Medulla oblongata (tissue), 1 donor: ENCODE measurements around the gene SPATS1.
A peak's percentile ranks its signal among the peaks of the same experiment; 100 is the strongest.

Source experiments
- DNase-seq: peaks from one replicate; pipeline ENCODE4 v3.0.0-alpha.2; 2015; ENCODE audit errors: extremely low spot score

Gene SPATS1

GRCh38 chr6:44342489-44342888 lies at the start of gene SPATS1:
Gene SPATS1 (plus strand): TSS chr6:44342650. CDS start chr6:44343096, 446 bp downstream.
- DNase-seq: no peak

- no peak for DNase-seq
These were observed 49.6 kb upstream of the SPATS1 start for GRCh38 chr6:44292661-44293365.

DNA sequence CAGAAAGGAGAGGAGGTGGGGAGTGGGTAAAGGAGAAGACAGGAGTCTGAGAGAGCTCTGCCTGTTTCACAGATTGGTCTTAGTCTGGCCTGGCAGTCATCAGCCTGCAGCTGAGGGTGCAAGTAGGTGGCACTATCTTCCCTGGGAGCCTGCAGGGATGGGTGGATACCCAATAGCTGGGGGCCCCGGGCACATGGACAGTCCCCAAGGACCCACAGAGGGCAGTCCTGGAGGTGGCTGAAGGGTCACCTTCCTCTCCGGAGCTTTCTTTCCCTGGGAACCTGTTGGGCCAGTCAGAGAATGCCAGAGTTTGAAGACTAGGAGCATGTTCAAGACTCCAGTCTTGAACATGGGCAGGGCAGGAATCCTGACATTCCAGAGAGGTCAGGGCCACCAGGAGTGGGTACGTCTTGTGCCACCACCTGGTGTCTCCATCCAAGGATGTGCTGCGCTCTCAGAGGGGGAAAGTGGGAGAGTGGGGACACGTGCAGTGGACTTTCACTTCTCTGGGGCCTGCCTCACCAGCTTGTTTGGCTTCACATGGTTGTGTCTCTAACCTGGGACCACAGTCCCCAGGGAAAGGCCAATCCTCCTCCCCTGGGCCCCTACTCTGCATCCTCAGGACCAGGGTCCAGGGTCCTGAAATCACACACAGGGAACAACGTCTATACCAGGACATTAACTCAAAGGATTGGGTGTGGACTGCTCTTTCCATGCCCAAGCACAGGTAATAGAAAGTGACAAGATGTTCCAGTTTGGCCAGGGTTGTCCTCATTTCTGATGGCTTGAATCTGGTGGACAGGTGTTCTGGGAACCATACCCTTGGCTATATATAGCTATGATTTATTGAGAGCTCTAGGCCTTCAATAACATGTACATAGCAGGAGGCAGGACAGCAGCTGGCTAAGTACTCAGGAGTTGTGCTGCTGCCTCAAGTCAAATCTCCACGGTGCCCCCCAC lies 47.3 kb upstream of the SPATS1 start:
- DNase-seq: no peak

DNA sequence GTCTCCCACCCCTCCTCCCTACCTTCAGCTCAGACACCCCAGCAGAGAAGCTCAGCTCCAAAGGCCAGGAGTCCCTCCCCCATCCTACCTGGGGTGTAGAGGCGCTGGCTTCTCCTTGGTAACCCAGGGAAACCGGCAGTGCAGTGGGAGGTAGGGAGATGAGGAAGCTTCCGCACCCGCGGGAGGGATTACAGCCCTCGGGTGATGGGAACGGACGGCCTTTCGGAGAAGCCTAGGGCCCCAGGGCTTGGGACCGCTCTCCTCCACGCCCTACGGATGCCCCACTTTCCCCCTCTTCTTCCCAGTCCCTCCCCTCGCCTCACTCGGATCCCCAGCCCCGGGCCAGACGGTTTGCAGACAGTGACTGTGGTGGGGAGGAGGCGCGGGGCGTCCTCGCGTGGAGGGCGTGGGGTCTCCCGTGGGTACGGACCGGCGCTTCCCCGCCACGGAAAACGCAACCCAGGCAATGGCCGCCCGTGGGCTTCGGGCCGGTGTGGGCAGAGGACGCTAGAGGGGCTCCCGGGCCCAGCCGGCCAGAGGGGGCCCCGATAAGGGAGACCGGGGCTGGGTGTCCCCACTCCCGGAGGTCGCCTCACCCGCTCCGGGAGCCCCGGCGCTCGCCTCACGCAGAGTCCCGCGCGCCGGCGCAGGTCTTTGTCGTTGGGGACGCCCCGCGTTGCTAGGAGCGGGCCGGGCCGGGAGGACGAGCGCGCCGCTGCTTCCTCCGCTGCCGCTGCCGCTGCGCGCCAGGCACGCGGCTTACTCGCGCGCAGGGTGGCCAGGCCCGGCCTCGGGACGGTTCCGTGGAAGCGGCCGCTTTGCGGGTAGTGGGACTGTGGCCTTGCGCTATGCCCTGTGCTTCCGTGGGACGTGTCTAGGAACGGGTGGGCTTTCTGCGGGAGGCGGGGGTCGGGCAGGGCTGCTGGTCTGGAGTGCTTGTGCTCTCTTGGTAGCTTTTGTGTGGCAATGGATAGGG lies 45.1 kb upstream of the SPATS1 start:
- peak; percentile 20 for DNase-seq

- DNase-seq: no peak
These were observed 44.2 kb upstream of the SPATS1 start for GRCh38 chr6:44298055-44298803.

DNA sequence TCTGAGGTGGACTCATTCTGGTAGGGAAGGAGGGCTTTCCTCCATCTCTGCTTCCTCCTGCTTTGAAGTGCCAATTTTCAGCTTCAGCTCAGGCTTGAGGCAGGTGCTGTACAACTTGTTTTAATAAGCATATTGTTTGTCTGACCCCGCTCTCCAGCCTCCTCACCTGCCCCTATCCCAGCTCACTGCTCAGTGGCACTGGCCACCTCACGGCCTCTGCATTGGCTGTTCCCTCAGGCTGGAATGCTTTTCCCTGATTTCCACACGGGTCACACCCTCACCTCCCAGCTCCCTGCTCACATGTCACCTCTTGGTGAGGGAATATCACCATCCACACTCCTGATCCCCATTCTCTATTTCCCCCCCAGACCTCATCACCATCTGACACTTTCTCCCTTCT lies 43.6 kb upstream of the SPATS1 start:
- no peak for DNase-seq

DNA sequence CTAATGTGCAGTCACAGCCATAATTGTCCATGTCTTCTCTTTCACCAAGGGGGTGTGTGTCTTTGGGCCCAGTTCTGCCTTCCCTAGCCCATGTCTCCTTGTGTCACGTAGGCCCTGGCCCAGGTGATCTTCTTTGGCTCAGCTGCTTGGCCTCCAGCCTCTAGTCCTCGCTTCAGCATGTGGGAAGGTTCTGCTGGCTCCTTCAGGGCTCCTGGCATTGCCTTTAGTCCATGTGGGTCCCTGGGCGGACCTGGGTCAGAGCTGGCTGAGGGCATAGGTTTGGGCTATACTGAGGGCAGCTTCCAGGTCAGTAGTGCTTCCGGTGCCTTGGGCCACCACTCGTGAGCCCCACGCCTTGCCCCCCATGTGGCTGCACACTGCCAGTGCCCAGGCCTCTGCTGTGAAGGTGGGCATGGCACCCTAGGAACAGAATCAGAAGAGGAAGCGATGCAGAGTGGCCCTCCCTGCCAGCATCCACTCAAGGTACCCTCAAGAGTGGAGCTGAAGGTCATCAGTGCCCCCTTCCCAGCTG lies 42.1 kb upstream of the SPATS1 start:
- DNase-seq: no peak

DNA sequence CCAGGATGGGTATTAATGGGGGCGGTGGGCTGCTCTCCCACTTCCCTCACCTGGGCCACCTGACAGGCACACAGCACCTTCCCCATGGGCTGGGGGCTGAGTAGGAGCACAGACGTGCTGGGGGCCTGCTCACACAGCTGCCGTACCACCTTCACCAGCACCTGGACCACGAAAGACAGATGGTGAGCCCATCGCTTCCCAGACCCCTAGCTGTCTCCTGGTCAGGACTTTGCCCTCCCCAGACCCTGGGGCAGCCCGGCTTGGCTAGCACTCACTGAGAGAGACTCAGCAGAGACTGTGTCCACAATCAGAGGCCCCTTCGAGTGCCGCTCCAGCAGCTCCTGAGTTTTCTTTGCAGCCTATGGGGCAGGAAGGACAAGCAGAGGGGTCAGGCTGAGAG lies 41.3 kb upstream of the SPATS1 start:
- DNase-seq: no peak

DNA sequence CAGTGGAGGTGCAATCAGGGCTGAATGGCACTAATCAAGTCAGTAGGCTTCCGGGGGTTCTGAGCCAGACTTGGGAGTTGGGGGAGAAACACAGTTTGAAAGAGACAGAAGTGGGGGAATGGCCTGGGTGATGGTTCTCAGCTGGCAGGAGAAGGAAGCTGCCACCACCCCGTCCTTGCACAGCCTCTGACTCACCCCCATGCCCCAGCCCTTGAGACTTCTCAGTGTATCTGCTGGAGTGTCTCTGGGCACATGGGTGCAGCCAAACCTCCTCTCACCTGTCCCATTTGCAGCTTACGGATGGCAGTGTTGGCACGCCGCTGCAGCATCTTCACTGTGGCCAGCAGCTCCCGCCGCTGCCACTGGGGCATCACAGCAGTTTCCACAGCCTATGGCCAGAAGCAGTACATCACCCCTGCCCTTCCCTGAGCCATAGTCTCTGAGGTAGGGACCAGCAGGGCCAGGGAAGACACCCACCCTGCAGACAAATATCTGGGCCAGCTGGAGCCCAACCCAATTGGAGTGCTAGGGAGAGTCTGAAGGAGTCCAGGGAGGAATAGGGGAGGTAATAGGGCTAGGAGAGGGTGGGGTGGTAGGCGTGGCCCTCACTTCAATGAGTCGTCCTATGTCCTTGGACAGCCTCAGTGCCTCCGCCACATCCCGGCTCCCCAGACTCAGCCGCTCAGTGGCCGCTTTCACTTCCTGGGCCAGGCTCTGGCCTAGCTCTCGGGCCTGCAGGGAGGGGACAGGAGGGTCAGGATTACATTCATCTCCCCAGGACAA lies 40.5 kb upstream of the SPATS1 start:
- DNase-seq: no peak

DNA sequence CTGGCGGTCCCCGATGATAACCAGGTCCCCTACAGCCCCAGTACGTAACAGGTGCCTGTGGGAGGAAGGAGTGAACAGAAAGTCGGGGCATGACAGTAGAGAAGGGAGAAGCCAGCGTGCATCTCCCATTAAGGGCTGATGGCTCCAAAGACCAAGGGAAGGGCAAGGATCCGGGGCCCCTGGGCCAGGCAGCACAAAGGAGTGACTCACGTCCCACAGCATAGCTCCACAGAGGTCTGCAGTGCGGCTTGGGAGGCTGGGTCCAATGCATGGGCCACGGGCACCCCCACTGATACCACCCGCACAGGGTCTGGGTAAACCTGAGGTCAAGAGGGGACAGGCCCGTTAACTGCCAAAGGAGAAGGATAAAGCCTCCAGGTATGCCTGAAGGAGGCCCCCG lies 39.6 kb upstream of the SPATS1 start:
- no peak for DNase-seq

GRCh38 chr6:44303842-44304241 lies 38.6 kb upstream of the SPATS1 start:
- no peak for DNase-seq

DNA sequence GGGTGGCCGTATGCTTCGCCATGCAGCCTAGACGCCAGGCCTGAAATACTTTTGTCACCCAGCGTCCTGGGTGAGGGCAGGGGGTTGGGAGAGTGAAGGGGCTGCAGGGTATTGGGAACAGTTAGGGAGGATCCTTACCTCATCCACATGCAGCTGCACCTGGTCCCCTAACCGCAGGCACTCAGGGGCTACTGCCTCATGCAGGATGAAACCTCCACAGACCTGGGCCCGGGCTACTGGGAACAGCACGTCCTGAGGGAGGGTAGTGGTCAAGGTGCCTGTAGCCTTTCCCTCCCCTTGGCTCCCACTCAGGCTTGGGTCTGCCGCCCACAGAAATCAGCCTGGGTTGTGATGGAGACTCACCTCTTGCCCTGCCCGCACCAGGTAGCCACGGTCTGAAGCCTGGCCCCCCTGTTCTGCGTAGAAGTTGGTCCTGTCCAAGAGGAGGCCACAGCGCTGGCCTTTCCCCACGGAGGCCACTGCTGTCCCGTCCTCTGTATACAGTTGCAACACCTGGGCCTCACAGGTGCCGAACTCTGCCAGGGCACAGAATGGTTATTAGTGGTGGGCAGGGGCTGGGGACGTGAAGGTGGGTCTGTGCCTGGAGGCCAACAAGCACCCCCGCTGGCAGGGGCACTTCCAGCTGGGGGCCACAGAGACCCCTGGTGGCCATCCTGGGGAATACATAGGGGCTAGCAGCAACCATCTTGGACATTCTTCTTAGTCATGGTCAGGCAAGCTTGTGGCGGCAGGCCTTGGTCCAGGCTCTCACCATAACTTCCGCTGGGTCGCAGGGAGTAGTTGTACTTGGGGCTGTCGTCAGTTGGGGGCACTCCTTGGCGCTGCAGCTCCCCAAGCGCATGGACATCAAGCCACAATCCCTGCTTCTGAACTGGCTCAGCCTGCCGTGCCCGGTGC lies 37.9 kb upstream of the SPATS1 start:
- DNase-seq: no peak

DNA sequence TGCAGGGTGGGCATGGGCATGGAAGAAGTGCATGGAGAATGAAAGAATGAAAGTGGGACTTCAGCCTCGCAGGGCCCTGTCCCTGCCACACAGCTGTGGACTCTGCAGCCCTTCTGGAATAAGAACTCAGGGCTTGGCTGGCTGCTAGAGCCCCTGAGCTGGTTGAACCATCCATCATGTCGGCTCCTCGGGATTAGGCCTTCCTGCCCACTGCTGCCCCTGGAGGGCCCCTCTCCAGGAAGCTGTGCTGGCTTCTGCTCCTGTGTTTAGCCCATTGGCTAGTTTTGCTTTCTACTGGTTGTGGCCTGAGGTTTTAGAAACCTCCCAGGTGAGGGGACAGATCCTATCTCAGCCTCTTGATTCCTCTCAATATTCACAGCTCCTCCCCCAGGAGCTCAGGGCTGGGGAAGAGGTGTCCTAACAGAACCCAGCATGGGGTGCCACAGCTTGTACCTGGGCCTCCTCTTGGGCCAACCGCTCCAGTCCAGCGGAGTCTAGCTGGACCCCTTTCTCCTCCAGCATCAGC lies 37.2 kb upstream of the SPATS1 start:
- no peak for DNase-seq

DNA sequence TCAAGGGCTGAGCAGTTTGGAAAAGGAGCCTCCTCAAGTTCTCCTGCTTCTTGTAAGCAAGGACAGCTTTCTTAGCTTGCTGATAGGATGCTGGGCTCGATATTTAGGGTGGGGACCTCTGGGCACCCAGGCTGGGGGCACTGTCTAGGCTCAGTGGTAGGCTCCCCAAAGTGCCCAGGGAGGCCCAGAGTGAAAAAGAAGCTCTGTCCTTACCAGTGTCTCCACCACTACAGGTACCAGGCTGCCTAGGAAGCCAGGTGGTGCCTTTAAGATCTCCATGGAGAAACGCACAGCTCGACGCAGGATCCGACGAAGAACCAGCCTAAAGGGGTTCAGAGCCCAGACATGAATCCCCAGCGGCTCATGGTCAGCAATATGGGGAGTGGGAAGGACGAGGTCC lies 35.7 kb upstream of the SPATS1 start:
- DNase-seq: no peak

GRCh38 chr6:44307217-44307616 lies 35.2 kb upstream of the SPATS1 start:
- DNase-seq: no peak

GRCh38 chr6:44309092-44309491 lies 33.4 kb upstream of the SPATS1 start:
- no peak for DNase-seq

GRCh38 chr6:44309631-44310030 lies 32.8 kb upstream of the SPATS1 start:
- no peak for DNase-seq

DNA sequence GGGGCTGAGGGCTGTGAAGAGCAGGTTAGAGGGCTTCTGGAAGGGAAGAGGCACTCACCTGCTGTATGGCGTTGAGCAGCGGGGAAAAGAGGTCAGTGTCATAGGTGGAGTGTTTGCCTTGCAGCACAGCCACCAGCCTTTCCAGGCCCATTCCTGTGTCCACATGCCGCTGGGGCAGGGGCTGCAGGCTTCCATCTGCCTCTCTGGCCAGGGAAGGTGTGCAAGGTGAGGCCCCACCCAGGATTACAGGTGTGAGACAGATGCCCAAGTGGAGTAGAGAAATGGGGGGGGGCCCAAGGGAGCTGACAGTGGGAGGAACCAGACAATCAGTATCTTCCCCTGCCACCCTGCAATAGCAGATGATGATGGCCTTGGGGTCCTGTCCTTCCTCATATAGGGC lies 32.2 kb upstream of the SPATS1 start:
- DNase-seq: no peak

DNA sequence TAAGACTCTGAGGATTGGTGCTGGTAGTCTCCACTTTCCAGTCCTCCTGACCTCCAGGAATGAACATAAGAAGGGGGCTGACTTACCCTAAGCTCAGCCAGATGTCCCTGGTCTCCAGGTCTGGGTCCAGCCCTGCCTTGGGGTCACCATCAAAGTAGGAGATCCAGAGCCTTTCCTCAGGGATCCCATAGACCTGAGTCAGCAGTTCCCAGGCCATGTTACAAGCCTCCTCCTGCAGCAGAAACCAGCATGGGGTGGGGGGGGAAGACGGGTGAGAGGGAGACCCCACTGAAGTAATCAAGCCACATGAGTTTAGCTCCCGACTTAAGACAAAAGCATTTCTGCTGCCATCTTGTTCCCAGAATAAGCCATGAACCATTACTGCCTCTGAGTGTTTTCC lies 31.1 kb upstream of the SPATS1 start:
- DNase-seq: no peak
